Measurements from ENCODE around the gene SLC7A9. TPM values are rescaled to one million over a fixed set of nuclear protein-coding genes. Genes with fewer than 3 reads are reported as not detected.

SLC7A9 gene
- total and polyA plus RNA-seq, 2 donors (not counting 3 experiments of a cell fraction or from before 2014, with no cell fraction given): 0.06 TPM; not detected in 1

- H3K36me3 ChIP-seq (ENCODE audit: control insufficient read depth in 2 of 2, extremely low read depth in 1 of 2, insufficient read depth in 2 of 2, low read length in 2 of 2): no peaks in the 10 kb centered on the region
- ChIA-PET CTCF (no interaction called here), POLR2A (no interaction called here)
- no peaks in the 10 kb centered on the region for H3K79me2 ChIP-seq (ENCODE audit: control insufficient read depth, insufficient read depth, low read length)
- H2AFZ ChIP-seq (ENCODE audit: low read depth, low read length): no peak overlapping the region
- peaks cover 2 to 7% of the 10 kb centered on the region in 2 experiments for H3K27me3 ChIP-seq (ENCODE audit: control insufficient read depth in 2 of 2, insufficient read depth in 2 of 2, low read length in 2 of 2)
- no peak overlapping the region for H3K4me3 ChIP-seq (replicated peaks in 1 of 3; ENCODE audit: insufficient read depth in 1 of 3, low read depth in 1 of 3, low read length in 3 of 3)
- no peak overlapping the region for H3K9ac ChIP-seq (replicated peaks; ENCODE audit: extremely low read depth, insufficient read depth, low read length)
- no peaks in the 10 kb centered on the region for H3K9me1 ChIP-seq (replicated peaks; ENCODE audit: control insufficient read depth, extremely low read depth, insufficient read depth, low read length)
- DNase-seq (ENCODE audit: low read depth, low spot score) (no peak), FAIRE-seq (no peak)
- dilution Hi-C loops (cut with MboI; ENCODE audit: extremely low pct_ligation_motif_present, low sequenced_read_pairs) (no loop called here), intact Hi-C loops (cut with micrococcal nuclease) (no loop called here)
- no peak overlapping the region for H3K27ac ChIP-seq (ENCODE audit: insufficient read depth, low read depth, low read length)
- H3K9me3 ChIP-seq (replicated peaks; ENCODE audit: control insufficient read depth, insufficient read depth, low read length): no peaks in the 10 kb centered on the region
- no peak overlapping the region for H3K4me2 ChIP-seq (ENCODE audit: insufficient read depth, low read length)
- H4K20me1 ChIP-seq (replicated peaks; ENCODE audit: control insufficient read depth, extremely low read depth, insufficient read depth, low read length): no peaks in the 10 kb centered on the region
- no peak for TF ChIP-seq CTCF (IDR thresholded peaks at IDR 0.05; ENCODE audit: extremely low read depth in 1 of 2, insufficient read depth in 1 of 2, low read depth in 1 of 2, low read length in 2 of 2)
- TF ChIP-seq POLR2A (IDR thresholded peaks at IDR 0.05; ENCODE audit: low read depth, low read length): no peak
- no peak for TF ChIP-seq EZH2 (IDR thresholded peaks at IDR 0.05; ENCODE audit: borderline replicate concordance, low read depth, low read length, severe bottlenecking)
- TF ChIP-seq MYC (IDR thresholded peaks at IDR 0.05; ENCODE audit: low read depth, low read length): no peak
- TF ChIP-seq MAX (IDR thresholded peaks at IDR 0.05; ENCODE audit: insufficient read depth, insufficient read length): no peak
- no TSS peak for BruUV-seq (replicated peaks)
- H3K4me1 ChIP-seq (ENCODE audit: control insufficient read depth, extremely low read depth, insufficient read depth, low read length): no peaks in the 10 kb centered on the region
Measured at GRCh38 chr19:32808236-32808635, 61.3 kb downstream of the SLC7A9 start.

GRCh38 chr19:32802840-32803239 is 66.7 kb downstream of the SLC7A9 start:
- dilution Hi-C loops (cut with MboI; ENCODE audit: extremely low pct_ligation_motif_present, low sequenced_read_pairs): no loop called here
- Histone ChIP-seq H3K4me1 (ENCODE audit: control insufficient read depth, extremely low read depth, insufficient read depth, low read length) (no peaks in the 10 kb centered on the region), H3K9me1 (replicated peaks; ENCODE audit: control insufficient read depth, extremely low read depth, insufficient read depth, low read length) (no peaks in the 10 kb centered on the region), H3K9me3 (replicated peaks; ENCODE audit: control insufficient read depth, insufficient read depth, low read length) (no peaks in the 10 kb centered on the region), H3K27me3 (ENCODE audit: control insufficient read depth in 2 of 2, insufficient read depth in 2 of 2, low read length in 2 of 2) (no peaks in the 10 kb centered on the region), H3K27ac (ENCODE audit: insufficient read depth, low read depth, low read length) (no peak overlapping the region), H4K20me1 (replicated peaks; ENCODE audit: control insufficient read depth, extremely low read depth, insufficient read depth, low read length) (no peaks in the 10 kb centered on the region), H2AFZ (ENCODE audit: low read depth, low read length) (no peak overlapping the region), H3K4me3 (replicated peaks in 1 of 3; ENCODE audit: insufficient read depth in 1 of 3, low read depth in 1 of 3, low read length in 3 of 3) (no peak overlapping the region), H3K79me2 (ENCODE audit: control insufficient read depth, insufficient read depth, low read length) (no peaks in the 10 kb centered on the region), H3K36me3 (ENCODE audit: control insufficient read depth in 2 of 2, extremely low read depth in 1 of 2, insufficient read depth in 2 of 2, low read length in 2 of 2) (no peaks in the 10 kb centered on the region), H3K9ac (replicated peaks; ENCODE audit: extremely low read depth, insufficient read depth, low read length) (no peak overlapping the region), H3K4me2 (ENCODE audit: insufficient read depth, low read length) (no peak overlapping the region)
- TF ChIP-seq JUN (IDR thresholded peaks at IDR 0.05; ENCODE audit: borderline replicate concordance, insufficient read depth, insufficient read length, low read depth) (no peak), EZH2 (IDR thresholded peaks at IDR 0.05; ENCODE audit: borderline replicate concordance, low read depth, low read length, severe bottlenecking) (no peak), CTCF (IDR thresholded peaks at IDR 0.05; ENCODE audit: extremely low read depth in 1 of 2, insufficient read depth in 1 of 2, low read depth in 1 of 2, low read length in 2 of 2) (no peak), POLR2A (IDR thresholded peaks at IDR 0.05; ENCODE audit: low read depth, low read length) (no peak), MAX (IDR thresholded peaks at IDR 0.05; ENCODE audit: insufficient read depth, insufficient read length) (no peak), POLR2AphosphoS5 (IDR thresholded peaks at IDR 0.05; ENCODE audit: insufficient read depth, low read depth, low read length) (no peak), GATA2 (IDR thresholded peaks at IDR 0.05; ENCODE audit: insufficient read depth, insufficient read length, low read depth, low read length) (no peak), FOS (IDR thresholded peaks at IDR 0.05; ENCODE audit: borderline replicate concordance, insufficient read depth, low read length) (no peak)
- FAIRE-seq: no peak
- ChIA-PET POLR2A (no interaction called here), CTCF (no interaction called here)
- no TSS peak for BruUV-seq (replicated peaks)
- no peak for DNase-seq (ENCODE audit: low read depth, low spot score)
- intact Hi-C loops (cut with micrococcal nuclease): no loop called here
